Endothelial cell of umbilical vein (primary cell): Measurements from ENCODE around the gene SGK2. TPM values are rescaled to one million over a fixed set of nuclear protein-coding genes. Genes with fewer than 3 reads are reported as not detected.

Experiments used
- BruUV-seq: library from RNA; stranded (reverse); fragments of 400-500 nt; replicated peaks from 2 replicates; lab custom pipeline; 2021; lab: Mats Ljungman, UMichigan
- CTCF ChIA-PET: fragments of 300-600, 350-600 bp; sonication (Branson Sonifier 250); formaldehyde crosslinking; loops from one replicate; lab custom pipeline; 2021; ENCODE audit warnings: antibody characterized with exemption, inconsistent platforms; lab: Charles Lee
- POLR2A ChIA-PET: fragments of 300-600, 350-600 bp; sonication (Branson Sonifier 250); formaldehyde crosslinking; loops from one replicate; lab custom pipeline; 2021; ENCODE audit warnings: antibody characterized with exemption, inconsistent platforms; lab: Charles Lee
- DNase-seq: peaks from one replicate; pipeline ENCODE4 v3.0.0-alpha.2; 2011; ENCODE audit warnings: low read depth, low spot score
- FAIRE-seq: peaks from 2 replicates; lab custom pipeline; 2011; peaks lifted over from hg19 to GRCh38; lab: Jason Lieb, UNC
- H2AFZ ChIP-seq: 2 replicates; pipeline ENCODE4 v1.6.0; 2012; ENCODE audit warnings: low read depth, low read length, control low read depth, inconsistent platforms
- H3K27ac ChIP-seq: 2 replicates; pipeline ENCODE4 v1.5.1; 2011; ENCODE audit warnings: low read depth, mild to moderate bottlenecking, control low read depth, low read length, moderate library complexity; ENCODE audit not compliant: insufficient read depth
- H3K27me3 ChIP-seq, 2 experiments: 2 replicates each; pipeline versions ENCODE4 v1.6.0 to v1.6.1; 2011; ENCODE audit warnings: low read length in 2 of 2, mixed read lengths in 1 of 2; ENCODE audit not compliant: control insufficient read depth in 2 of 2, insufficient read depth in 2 of 2
- H3K36me3 ChIP-seq, 2 experiments: 2 replicates in 1 of 2; 3 replicates in 1 of 2; pipeline ENCODE4 v1.5.1; 2011; ENCODE audit warnings: low read length in 2 of 2, mild to moderate bottlenecking in 1 of 2, moderate library complexity in 1 of 2; ENCODE audit not compliant: control insufficient read depth in 2 of 2, insufficient read depth in 2 of 2; ENCODE audit errors: extremely low read depth in 1 of 2
- H3K4me1 ChIP-seq: 3 replicates; pipeline ENCODE4 v1.5.1; 2011; ENCODE audit warnings: mild to moderate bottlenecking, low read length; ENCODE audit not compliant: control insufficient read depth, insufficient read depth; ENCODE audit errors: extremely low read depth
- H3K4me2 ChIP-seq: 2 replicates; pipeline ENCODE4 v1.6.1; 2011; ENCODE audit warnings: low read length, control low read depth, mixed read lengths; ENCODE audit not compliant: insufficient read depth
- H3K4me3 ChIP-seq, 3 experiments: fragments of 200-600 bp in 1 of 3; sonication (generic), shearing (Covaris generic) in 1 of 3; replicated peaks in 1 of 3; 2 replicates each; pipeline ENCODE4 v1.5.1; 2011 to 2016; ENCODE audit warnings: control low read depth in 3 of 3, low read length in 3 of 3, mild to moderate bottlenecking in 2 of 3, inconsistent platforms in 1 of 3, low read depth in 1 of 3, moderate library complexity in 1 of 3; ENCODE audit not compliant: insufficient read depth in 1 of 3
- H3K79me2 ChIP-seq: 2 replicates; pipeline ENCODE4 v1.6.0; 2012; ENCODE audit warnings: low read length, inconsistent platforms; ENCODE audit not compliant: control insufficient read depth, insufficient read depth
- H3K9ac ChIP-seq: replicated peaks from 2 replicates; pipeline ENCODE3; 2011; ENCODE audit warnings: low read length, control low read depth; ENCODE audit not compliant: insufficient read depth; ENCODE audit errors: extremely low read depth
- H3K9me1 ChIP-seq: replicated peaks from 3 replicates; pipeline ENCODE4 v1.6.0; 2011; ENCODE audit warnings: mild to moderate bottlenecking, low read length; ENCODE audit not compliant: control insufficient read depth, insufficient read depth; ENCODE audit errors: extremely low read depth
- H3K9me3 ChIP-seq: replicated peaks from 2 replicates; pipeline ENCODE4 v1.5.1; 2012; ENCODE audit warnings: low read length, inconsistent platforms; ENCODE audit not compliant: control insufficient read depth, insufficient read depth
- H4K20me1 ChIP-seq: replicated peaks from 2 replicates; pipeline ENCODE3; 2011; ENCODE audit warnings: mild to moderate bottlenecking, low read length; ENCODE audit not compliant: control insufficient read depth, insufficient read depth; ENCODE audit errors: extremely low read depth
- EZH2 ChIP-seq: IDR thresholded peaks from 2 replicates; pipeline ENCODE4 v1.6.1; 2012; ENCODE audit warnings: borderline replicate concordance, low read depth, mild to moderate bottlenecking, moderate library complexity, low read length, inconsistent platforms; ENCODE audit not compliant: severe bottlenecking
- FOS ChIP-seq: IDR thresholded peaks from 2 replicates; pipeline ENCODE4 v1.6.1; 2011; ENCODE audit warnings: mild to moderate bottlenecking, low read length, moderate library complexity, borderline replicate concordance; ENCODE audit not compliant: insufficient read depth
- GATA2 ChIP-seq: IDR thresholded peaks from 2 replicates; pipeline ENCODE4 v1.7.0; 2011; ENCODE audit warnings: low read depth, mild to moderate bottlenecking, moderate library complexity, mixed read lengths, low read length; ENCODE audit not compliant: insufficient read length, insufficient read depth
- JUN ChIP-seq: IDR thresholded peaks from 2 replicates; pipeline ENCODE4 v1.6.1; 2011; ENCODE audit warnings: borderline replicate concordance, low read depth; ENCODE audit not compliant: insufficient read length, insufficient read depth
- MAX ChIP-seq: IDR thresholded peaks from 2 replicates; pipeline ENCODE4 v1.6.1; 2011; ENCODE audit not compliant: insufficient read depth, insufficient read length
- MYC ChIP-seq: IDR thresholded peaks from one replicate; pipeline ENCODE4 v1.6.1; 2011; ENCODE audit warnings: mild to moderate bottlenecking, low read depth, low read length
- POLR2A ChIP-seq: IDR thresholded peaks from 2 replicates; pipeline ENCODE4 v1.6.1; 2012; ENCODE audit warnings: low read depth, mild to moderate bottlenecking, control low read depth, low read length
- POLR2AphosphoS5 ChIP-seq: IDR thresholded peaks from 2 replicates; pipeline ENCODE4 v1.6.1; 2012; ENCODE audit warnings: low read depth, mild to moderate bottlenecking, control low read depth, low read length, moderate library complexity; ENCODE audit not compliant: insufficient read depth
- dilution Hi-C: fragments of 300-500 bp; cut with MboI; formaldehyde crosslinking; loops from one replicate; pipeline ENCODE4 v1.15.0; 2019; ENCODE audit warnings: low sequenced_read_pairs; ENCODE audit not compliant: extremely low pct_ligation_motif_present
- intact Hi-C: fragments of 100-400 bp; cut with micrococcal nuclease; formaldehyde crosslinking; loops from one replicate; pipeline ENCODE4 v1.10.0; 2022
- polyA plus RNA-seq, 4 experiments: library from polyadenylated mRNA; depleted of rRNA in 3 of 4; stranded (reverse) in 3 of 4; unstranded in 1 of 4; fragments of >200 nt; gene quantifications; 2 replicates each; pipeline versions ENCODE4 v1.2.1 to v1.2.3, GENCODE V29; 2011 to 2012; ENCODE audit warnings: missing spikeins in 1 of 4
- total RNA-seq: library from RNA; stranded (reverse); gene quantifications from 2 replicates; pipeline ENCODE4 v1.2.3, GENCODE V29; 2021
- TF ChIP-seq, protein P1 (sequence below), 2 donors: IDR thresholded peaks; 1 replicate in 1 of 2; 2 replicates in 1 of 2; pipeline ENCODE4 v1.5.1; 2011; ENCODE audit warnings: low read length in 2 of 2, mild to moderate bottlenecking in 2 of 2, moderate library complexity in 2 of 2, control low read depth in 1 of 2, inconsistent platforms in 1 of 2, low read depth in 1 of 2; ENCODE audit not compliant: insufficient read depth in 1 of 2; ENCODE audit errors: extremely low read depth in 1 of 2

Gene SGK2
- total and polyA plus RNA-seq, 2 donors (not counting 3 experiments of a cell fraction or from before 2014, with no cell fraction given) = 0.21 to 0.27 TPM

- no peak for FAIRE-seq
- TF ChIP-seq MYC (no peak), POLR2A (no peak), POLR2AphosphoS5 (no peak), JUN (no peak), EZH2 (no peak), FOS (no peak), MAX (no peak), GATA2 (no peak)
- TF ChIP-seq, protein P1, sequence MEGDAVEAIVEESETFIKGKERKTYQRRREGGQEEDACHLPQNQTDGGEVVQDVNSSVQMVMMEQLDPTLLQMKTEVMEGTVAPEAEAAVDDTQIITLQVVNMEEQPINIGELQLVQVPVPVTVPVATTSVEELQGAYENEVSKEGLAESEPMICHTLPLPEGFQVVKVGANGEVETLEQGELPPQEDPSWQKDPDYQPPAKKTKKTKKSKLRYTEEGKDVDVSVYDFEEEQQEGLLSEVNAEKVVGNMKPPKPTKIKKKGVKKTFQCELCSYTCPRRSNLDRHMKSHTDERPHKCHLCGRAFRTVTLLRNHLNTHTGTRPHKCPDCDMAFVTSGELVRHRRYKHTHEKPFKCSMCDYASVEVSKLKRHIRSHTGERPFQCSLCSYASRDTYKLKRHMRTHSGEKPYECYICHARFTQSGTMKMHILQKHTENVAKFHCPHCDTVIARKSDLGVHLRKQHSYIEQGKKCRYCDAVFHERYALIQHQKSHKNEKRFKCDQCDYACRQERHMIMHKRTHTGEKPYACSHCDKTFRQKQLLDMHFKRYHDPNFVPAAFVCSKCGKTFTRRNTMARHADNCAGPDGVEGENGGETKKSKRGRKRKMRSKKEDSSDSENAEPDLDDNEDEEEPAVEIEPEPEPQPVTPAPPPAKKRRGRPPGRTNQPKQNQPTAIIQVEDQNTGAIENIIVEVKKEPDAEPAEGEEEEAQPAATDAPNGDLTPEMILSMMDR (IDR thresholded peaks at IDR 0.05; ENCODE audit: extremely low read depth in 1 of 2, insufficient read depth in 1 of 2, low read depth in 1 of 2, low read length in 2 of 2) = no peak
- dilution Hi-C loops = no loop called here
Observed at GRCh38 chr20:43535370-43536004, 23.3 kb upstream of the SGK2 start.

More at GRCh38 chr20:43535370-43536004, 23.3 kb upstream of the SGK2 start:
- Histone ChIP-seq H2AFZ (no peak overlapping the region), H3K4me3 (no peak overlapping the region), H3K9ac (no peak overlapping the region), H3K27ac (no peak overlapping the region), H4K20me1 (no peaks in the 10 kb centered on the region), H3K27me3 (no peaks in the 10 kb centered on the region), H3K79me2 (no peaks in the 10 kb centered on the region), H3K36me3 (no peaks in the 10 kb centered on the region), H3K4me2 (no peak overlapping the region), H3K9me1 (no peaks in the 10 kb centered on the region), H3K4me1 (no peaks in the 10 kb centered on the region), H3K9me3 (no peaks in the 10 kb centered on the region)
- ChIA-PET CTCF (interaction anchor here (1.6 to 6.2 kb wide), 4 partner anchors 14 to 557 kb away, joined by 3 to 143 read pairs (median 68); no protein-coding TSS in a partner anchor), POLR2A (no interaction called here)
- no peak for DNase-seq
- no TSS peak for BruUV-seq
- intact Hi-C loops = loop anchor here (5.0 kb wide), 1 partner anchor 377 kb away; the partner anchor contains the start of gene TOX2
